ENCODE measurements around the gene NTN1. TPM values are rescaled to one million over a fixed set of nuclear protein-coding genes. Genes with fewer than 3 reads are reported as not detected.

NTN1 gene
- total RNA-seq, 1 experiment from 2014 or later: 1.2 TPM

GRCh38 chr17:9044772-9045463, 23.6 kb downstream of the NTN1 start:
- Histone ChIP-seq H3K79me2 (ENCODE audit: insufficient read depth, low read length) (no peaks in the 10 kb centered on the region), H3K14ac (ENCODE audit: insufficient read depth, low read length) (no peak overlapping the region; the same call in 1 of the 2 replicates), H2BK15ac (ENCODE audit: low read depth, low read length) (no peak overlapping the region), H2AFZ (ENCODE audit: low read length) (no peak overlapping the region), H2BK20ac (ENCODE audit: low read depth, low read length, poor library complexity, severe bottlenecking) (no peak overlapping the region), H3K4me1 (ENCODE audit: insufficient read depth, low read length) (no peaks in the 10 kb centered on the region), H2BK12ac (ENCODE audit: insufficient read length, low read depth, low read length) (no peak overlapping the region), H4K20me1 (ENCODE audit: control insufficient read depth, insufficient read depth, insufficient read length) (no peaks in the 10 kb centered on the region), H3K18ac (ENCODE audit: insufficient read length, low read depth, low read length) (no peak overlapping the region), H3K4ac (ENCODE audit: low read depth, low read length) (no peak overlapping the region), H2BK120ac (ENCODE audit: low read depth, low read length, poor library complexity, severe bottlenecking) (no peak overlapping the region), H2AK5ac (ENCODE audit: insufficient read length, low read length) (no peak overlapping the region), H3K27ac (ENCODE audit: insufficient read length, low read depth, low read length) (no peak overlapping the region), H4K8ac (replicated peaks; ENCODE audit: insufficient read length, low read depth, low read length) (no peak overlapping the region), H3K9ac (ENCODE audit: extremely low read depth, insufficient read length, low read length) (no peak overlapping the region), H4K5ac (ENCODE audit: insufficient read length, low read depth, low read length) (no peak overlapping the region), H3K9me3 (ENCODE audit: control insufficient read depth, low read depth, low read length) (no peaks in the 10 kb centered on the region), H3K56ac (ENCODE audit: insufficient read length, low read depth, low read length) (no peak overlapping the region), H4K91ac (ENCODE audit: insufficient read length, low read depth, low read length) (no peak overlapping the region), H3T11ph (ENCODE audit: low read length) (no peak overlapping the region), H3K79me1 (ENCODE audit: insufficient read depth, low read depth, low read length, poor library complexity, severe bottlenecking) (no peaks in the 10 kb centered on the region), H3K4me2 (ENCODE audit: insufficient read depth, insufficient read length, low read length) (no peak overlapping the region), H3K27me3 (ENCODE audit: insufficient read depth, low read length) (no peaks in the 10 kb centered on the region), H3K23ac (ENCODE audit: insufficient read length, low read depth, low read length) (no peak overlapping the region), H3K23me2 (ENCODE audit: insufficient read length, low read depth, low read length, poor library complexity, severe bottlenecking) (no peaks in the 10 kb centered on the region), H2BK5ac (ENCODE audit: insufficient read length, low read length) (no peak overlapping the region)
- Mint-ChIP-seq H3K27ac (no peak overlapping the region), H3K36me3 (ENCODE audit: insufficient read depth in 1 of 3, low read depth in 3 of 3) (peaks cover 6 to 28% (median 10%) of the 10 kb centered on the region in 3 experiments; a peak in 6 of 7 replicates), H3K4me1 (peaks cover 6 to 12% of the 10 kb centered on the region in 2 experiments), H3K27me3 (ENCODE audit: low read depth) (peaks cover 14% of the 10 kb centered on the region), H3K9me3 (peaks cover 18 to 27% of the 10 kb centered on the region in 2 experiments), H3K4me3 (no peak overlapping the region)
- no peak for DNase-seq
- no CpG with 5 or more reads among the region's 11 CpGs for WGBS (ENCODE audit: extremely low coverage, insufficient read length, low lambda C conversion rate)
- no peak for TF ChIP-seq CTCF (conservative IDR thresholded peaks at IDR 0.05)
